Measurements from ENCODE around the gene PLXNA4.

PLXNA4 gene

GRCh38 chr7:132181371-132181770, 394.9 kb downstream of the PLXNA4 start:
- TF ChIP-seq TAF1 (IDR thresholded peaks at IDR 0.05; ENCODE audit: borderline replicate concordance, insufficient read depth, low read length) (no peak), FOXP2 (optimal IDR thresholded peaks at IDR 0.05; ENCODE audit: borderline replicate concordance, extremely low read depth, extremely low read length, insufficient read depth) (no peak)

- TF ChIP-seq SIN3A (IDR thresholded peaks at IDR 0.05; ENCODE audit: borderline replicate concordance, insufficient read depth, low read length) (no peak), REST (IDR thresholded peaks at IDR 0.05; ENCODE audit: insufficient read depth in 1 of 2, low read depth in 2 of 2, low read length in 2 of 2) (no peak), POLR2AphosphoS5 (IDR thresholded peaks at IDR 0.05; ENCODE audit: low read depth, low read length) (no peak), FOXP2 (optimal IDR thresholded peaks at IDR 0.05; ENCODE audit: borderline replicate concordance, extremely low read depth, extremely low read length, insufficient read depth) (no peak), TAF1 (IDR thresholded peaks at IDR 0.05; ENCODE audit: borderline replicate concordance, insufficient read depth, low read length) (no peak)
Observed at GRCh38 chr7:132180481-132180880, 395.8 kb downstream of the PLXNA4 start.

GRCh38 chr7:132179681-132180080, 396.6 kb downstream of the PLXNA4 start:
- TF ChIP-seq POLR2AphosphoS5 (IDR thresholded peaks at IDR 0.05; ENCODE audit: low read depth, low read length) = no peak

- TF ChIP-seq POLR2AphosphoS5 (IDR thresholded peaks at IDR 0.05; ENCODE audit: low read depth, low read length) (no peak), REST (IDR thresholded peaks at IDR 0.05; ENCODE audit: insufficient read depth in 1 of 2, low read depth in 2 of 2, low read length in 2 of 2) (no peak), FOXP2 (optimal IDR thresholded peaks at IDR 0.05; ENCODE audit: borderline replicate concordance, extremely low read depth, extremely low read length, insufficient read depth) (no peak), SIN3A (IDR thresholded peaks at IDR 0.05; ENCODE audit: borderline replicate concordance, insufficient read depth, low read length) (no peak), TAF1 (IDR thresholded peaks at IDR 0.05; ENCODE audit: borderline replicate concordance, insufficient read depth, low read length) (no peak)
Observed at GRCh38 chr7:132179080-132179430, 397.2 kb downstream of the PLXNA4 start.

GRCh38 chr7:132177708-132178401, 398.4 kb downstream of the PLXNA4 start:
- TF ChIP-seq FOXP2 (optimal IDR thresholded peaks at IDR 0.05; ENCODE audit: borderline replicate concordance, extremely low read depth, extremely low read length, insufficient read depth) (no peak), TAF1 (IDR thresholded peaks at IDR 0.05; ENCODE audit: borderline replicate concordance, insufficient read depth, low read length) (no peak), POLR2AphosphoS5 (IDR thresholded peaks at IDR 0.05; ENCODE audit: low read depth, low read length) (no peak), REST (IDR thresholded peaks at IDR 0.05; ENCODE audit: insufficient read depth in 1 of 2, low read depth in 2 of 2, low read length in 2 of 2) (no peak), SIN3A (IDR thresholded peaks at IDR 0.05; ENCODE audit: borderline replicate concordance, insufficient read depth, low read length) (no peak)

GRCh38 chr7:132176719-132177118, 399.6 kb downstream of the PLXNA4 start:
- TF ChIP-seq TAF1 (IDR thresholded peaks at IDR 0.05; ENCODE audit: borderline replicate concordance, insufficient read depth, low read length) (no peak), POLR2AphosphoS5 (IDR thresholded peaks at IDR 0.05; ENCODE audit: low read depth, low read length) (no peak), FOXP2 (optimal IDR thresholded peaks at IDR 0.05; ENCODE audit: borderline replicate concordance, extremely low read depth, extremely low read length, insufficient read depth) (no peak), REST (IDR thresholded peaks at IDR 0.05; ENCODE audit: insufficient read depth in 1 of 2, low read depth in 2 of 2, low read length in 2 of 2) (no peak), SIN3A (IDR thresholded peaks at IDR 0.05; ENCODE audit: borderline replicate concordance, insufficient read depth, low read length) (no peak)
